Measurements from ENCODE around the gene LRRC8B. TPM values are rescaled to one million over a fixed set of nuclear protein-coding genes. Genes with fewer than 3 reads are reported as not detected.

LRRC8B gene
- total and polyA plus RNA-seq, 9 donors, result 1.2 to 9.3 (median 6.8) TPM

DNA sequence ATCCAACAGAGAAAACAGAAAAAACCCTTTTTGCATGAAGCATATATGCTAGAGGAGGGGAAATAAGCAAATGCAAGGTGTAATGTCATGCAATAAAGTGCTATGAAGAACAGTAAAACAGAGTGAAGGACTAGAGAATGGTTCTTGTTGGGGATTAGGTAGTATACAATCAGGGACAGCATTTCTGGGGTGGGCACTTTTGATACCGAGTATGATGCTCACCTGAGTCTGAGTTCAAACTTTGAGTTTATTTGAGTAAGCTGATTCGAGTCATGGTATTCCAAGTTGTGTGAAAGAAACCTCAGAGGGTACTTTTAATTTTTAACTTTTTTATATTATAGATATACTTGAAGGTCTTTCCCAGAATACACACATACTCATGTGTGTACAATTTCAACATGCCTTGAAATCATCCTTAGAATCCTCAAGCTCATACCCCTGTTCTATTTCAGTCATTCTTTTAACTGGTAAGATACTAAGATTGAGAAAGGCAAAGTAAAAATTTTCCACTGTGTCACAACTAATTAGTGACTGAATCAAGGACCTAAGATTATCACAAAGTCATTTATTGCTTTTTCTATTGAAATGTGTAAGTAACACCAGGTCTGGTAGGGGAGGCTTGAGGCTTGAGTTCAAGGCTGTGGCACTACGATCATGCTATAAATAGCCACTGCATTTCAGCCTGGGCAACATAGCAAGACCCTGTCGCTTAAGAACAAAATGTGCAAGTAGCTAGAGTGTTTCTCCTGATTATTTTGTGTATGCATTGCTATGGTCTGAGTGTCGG is 12.1 kb downstream of the LRRC8B start:
- no peaks in the 10 kb centered on the region for H3K4me1 ChIP-seq (ENCODE audit: insufficient read depth)
- intact Hi-C loops (cut with DNase I), result no loop called here
- H3K4me3 ChIP-seq, result no peak overlapping the region
- H3K27me3 ChIP-seq, result no peaks in the 10 kb centered on the region
- no peak overlapping the region for H3K27ac ChIP-seq
- H3K36me3 ChIP-seq, result no peaks in the 10 kb centered on the region
- 94 to 95% (median 95%) methylated on average over 5 of the region's 5 CpGs for WGBS, 3 donors
- no peaks in the 10 kb centered on the region for H3K9me3 ChIP-seq
- DNase-seq, result no peak
- TF ChIP-seq EP300 (IDR thresholded peaks at IDR 0.05), result no peak
- TF ChIP-seq, protein P1, sequence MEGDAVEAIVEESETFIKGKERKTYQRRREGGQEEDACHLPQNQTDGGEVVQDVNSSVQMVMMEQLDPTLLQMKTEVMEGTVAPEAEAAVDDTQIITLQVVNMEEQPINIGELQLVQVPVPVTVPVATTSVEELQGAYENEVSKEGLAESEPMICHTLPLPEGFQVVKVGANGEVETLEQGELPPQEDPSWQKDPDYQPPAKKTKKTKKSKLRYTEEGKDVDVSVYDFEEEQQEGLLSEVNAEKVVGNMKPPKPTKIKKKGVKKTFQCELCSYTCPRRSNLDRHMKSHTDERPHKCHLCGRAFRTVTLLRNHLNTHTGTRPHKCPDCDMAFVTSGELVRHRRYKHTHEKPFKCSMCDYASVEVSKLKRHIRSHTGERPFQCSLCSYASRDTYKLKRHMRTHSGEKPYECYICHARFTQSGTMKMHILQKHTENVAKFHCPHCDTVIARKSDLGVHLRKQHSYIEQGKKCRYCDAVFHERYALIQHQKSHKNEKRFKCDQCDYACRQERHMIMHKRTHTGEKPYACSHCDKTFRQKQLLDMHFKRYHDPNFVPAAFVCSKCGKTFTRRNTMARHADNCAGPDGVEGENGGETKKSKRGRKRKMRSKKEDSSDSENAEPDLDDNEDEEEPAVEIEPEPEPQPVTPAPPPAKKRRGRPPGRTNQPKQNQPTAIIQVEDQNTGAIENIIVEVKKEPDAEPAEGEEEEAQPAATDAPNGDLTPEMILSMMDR (IDR thresholded peaks at IDR 0.05), result no peak
- no peak for TF ChIP-seq POLR2A (IDR thresholded peaks at IDR 0.05)

DNA sequence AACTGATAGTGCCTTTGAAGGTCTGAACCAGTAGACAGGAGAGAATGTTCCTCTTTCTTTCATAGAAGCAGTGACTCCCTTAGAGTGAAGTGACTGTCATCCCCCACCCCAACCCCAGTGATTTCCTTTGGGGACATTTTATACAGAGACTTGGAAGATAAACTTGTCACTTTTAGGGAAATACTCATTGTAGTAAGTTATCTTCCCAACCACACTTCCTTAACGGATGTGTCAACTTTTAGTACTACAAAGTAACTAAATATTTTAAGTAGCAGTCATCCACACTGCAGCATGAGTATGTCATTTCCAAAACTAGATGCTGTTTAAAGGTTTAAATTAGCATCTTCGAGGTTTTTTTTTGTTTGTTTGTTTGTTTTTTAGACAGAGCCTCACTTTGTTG is 13.7 kb downstream of the LRRC8B start:
- no peaks in the 10 kb centered on the region for H3K36me3 ChIP-seq
- WGBS, 3 donors, result 81 to 91% (median 90%) methylated on average over 2 of the region's 2 CpGs
- H3K4me3 ChIP-seq, result no peak overlapping the region
- no peaks in the 10 kb centered on the region for H3K4me1 ChIP-seq (ENCODE audit: insufficient read depth)
- H3K9me3 ChIP-seq, result no peaks in the 10 kb centered on the region
- TF ChIP-seq POLR2A (IDR thresholded peaks at IDR 0.05) (no peak), EP300 (IDR thresholded peaks at IDR 0.05) (no peak)
- TF ChIP-seq, protein P1 (IDR thresholded peaks at IDR 0.05), result no peak
- H3K27me3 ChIP-seq, result no peaks in the 10 kb centered on the region
- no peak for DNase-seq
- no peak overlapping the region for H3K27ac ChIP-seq
- intact Hi-C loops (cut with DNase I), result no loop called here

DNA sequence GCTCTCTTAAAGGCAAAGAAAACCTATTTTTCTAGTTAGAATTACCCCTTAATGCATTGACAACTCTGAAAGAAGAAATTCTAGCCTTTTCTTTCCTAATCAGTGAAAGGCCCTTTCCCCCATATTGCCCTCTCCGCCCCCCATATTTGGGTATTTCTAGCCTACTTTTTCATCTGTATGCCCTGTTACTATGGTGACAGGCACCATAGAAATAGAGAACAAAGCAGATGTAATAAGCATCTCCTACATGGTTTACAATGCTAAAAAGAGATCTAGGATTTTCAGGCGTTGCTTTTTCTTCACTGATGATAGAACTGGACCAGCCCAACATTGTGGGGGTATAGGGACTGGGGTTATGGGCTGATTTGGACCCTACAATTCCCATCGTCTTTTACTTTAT is 14.5 kb downstream of the LRRC8B start:
- WGBS, 3 donors, result 94 to 98% (median 97%) methylated on average over 3 of the region's 3 CpGs
- Histone ChIP-seq H3K4me3 (no peak overlapping the region), H3K36me3 (no peaks in the 10 kb centered on the region), H3K9me3 (no peaks in the 10 kb centered on the region), H3K4me1 (ENCODE audit: insufficient read depth) (no peaks in the 10 kb centered on the region), H3K27ac (no peak overlapping the region), H3K27me3 (no peaks in the 10 kb centered on the region)
- no peak for TF ChIP-seq EP300 (IDR thresholded peaks at IDR 0.05)
- TF ChIP-seq, protein P1 (IDR thresholded peaks at IDR 0.05), result no peak
- TF ChIP-seq POLR2A (IDR thresholded peaks at IDR 0.05), result no peak
- no peak for DNase-seq
- intact Hi-C loops (cut with DNase I), result no loop called here

DNA sequence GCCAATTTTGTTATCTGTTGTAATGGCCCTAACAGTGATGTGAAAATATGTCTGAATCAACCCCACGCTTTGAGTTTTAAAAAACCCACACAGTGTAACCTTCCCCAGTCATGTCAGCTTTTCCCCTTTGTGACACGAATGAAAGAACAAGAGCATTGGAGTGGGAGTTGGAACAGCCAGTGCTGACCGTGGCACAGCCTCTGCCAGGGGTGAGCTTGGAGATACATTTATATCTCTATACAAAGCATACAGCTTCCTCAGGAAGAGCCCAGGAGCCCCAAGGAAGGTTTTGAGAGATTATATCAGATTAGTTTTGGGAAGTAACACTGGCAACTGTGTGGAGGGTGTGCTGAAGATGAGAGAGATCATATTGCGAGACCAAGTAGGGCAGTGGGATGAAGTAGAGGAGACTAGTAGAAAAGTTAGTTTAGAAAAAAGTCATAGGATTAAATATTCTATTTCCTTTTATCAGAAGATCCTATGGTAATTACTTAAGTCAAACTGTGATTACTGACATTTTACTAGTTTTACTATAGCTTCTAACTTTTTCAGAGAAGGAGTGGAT is 15.9 kb downstream of the LRRC8B start:
- Histone ChIP-seq H3K4me1 (ENCODE audit: insufficient read depth) (no peaks in the 10 kb centered on the region), H3K9me3 (no peaks in the 10 kb centered on the region), H3K27me3 (no peaks in the 10 kb centered on the region), H3K27ac (no peak overlapping the region), H3K4me3 (no peak overlapping the region), H3K36me3 (no peaks in the 10 kb centered on the region)
- TF ChIP-seq POLR2A (IDR thresholded peaks at IDR 0.05) (no peak), EP300 (IDR thresholded peaks at IDR 0.05) (no peak)
- TF ChIP-seq, protein P1 (IDR thresholded peaks at IDR 0.05), result no peak
- intact Hi-C loops (cut with DNase I), result no loop called here
- 68 to 87% (median 80%) methylated on average over 4 of the region's 4 CpGs for WGBS, 3 donors
- DNase-seq, result no peak

Data from ovary (tissue), 9 donors.